ENCODE results near the gene TOMM20. TPM values are rescaled to one million over a fixed set of nuclear protein-coding genes. Genes with fewer than 3 reads are reported as not detected.
A peak's percentile ranks its signal among the peaks of the same experiment; 100 is the strongest.
"Not testable (repeated sequence)": the region's sequence is repeated elsewhere in the genome, so short reads cannot be mapped to it uniquely, and the experiment has no call there.

Gene TOMM20
- total RNA-seq, 1 donor from 2014 or later = 99.0 TPM

GRCh38 chr1:235074523-235075047, 54.1 kb downstream of the TOMM20 start:
- DNase-seq (ENCODE audit: low read depth) (peak; percentile 81), FAIRE-seq (no peak)
- TF ChIP-seq, protein P1, sequence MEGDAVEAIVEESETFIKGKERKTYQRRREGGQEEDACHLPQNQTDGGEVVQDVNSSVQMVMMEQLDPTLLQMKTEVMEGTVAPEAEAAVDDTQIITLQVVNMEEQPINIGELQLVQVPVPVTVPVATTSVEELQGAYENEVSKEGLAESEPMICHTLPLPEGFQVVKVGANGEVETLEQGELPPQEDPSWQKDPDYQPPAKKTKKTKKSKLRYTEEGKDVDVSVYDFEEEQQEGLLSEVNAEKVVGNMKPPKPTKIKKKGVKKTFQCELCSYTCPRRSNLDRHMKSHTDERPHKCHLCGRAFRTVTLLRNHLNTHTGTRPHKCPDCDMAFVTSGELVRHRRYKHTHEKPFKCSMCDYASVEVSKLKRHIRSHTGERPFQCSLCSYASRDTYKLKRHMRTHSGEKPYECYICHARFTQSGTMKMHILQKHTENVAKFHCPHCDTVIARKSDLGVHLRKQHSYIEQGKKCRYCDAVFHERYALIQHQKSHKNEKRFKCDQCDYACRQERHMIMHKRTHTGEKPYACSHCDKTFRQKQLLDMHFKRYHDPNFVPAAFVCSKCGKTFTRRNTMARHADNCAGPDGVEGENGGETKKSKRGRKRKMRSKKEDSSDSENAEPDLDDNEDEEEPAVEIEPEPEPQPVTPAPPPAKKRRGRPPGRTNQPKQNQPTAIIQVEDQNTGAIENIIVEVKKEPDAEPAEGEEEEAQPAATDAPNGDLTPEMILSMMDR (IDR thresholded peaks at IDR 0.05; ENCODE audit: insufficient read depth, low read length, severe bottlenecking) = no peak
- no peak overlapping the region for H3K4me3 ChIP-seq (ENCODE audit: low read depth, low read length)
- no peaks in the 10 kb centered on the region for H3K36me3 ChIP-seq (ENCODE audit: control insufficient read depth, insufficient read depth, low read length)
- H3K27me3 ChIP-seq (ENCODE audit: control insufficient read depth, insufficient read depth, low read length) = no peaks in the 10 kb centered on the region

- peak; percentile 40 for DNase-seq (ENCODE audit: low read depth)
- Histone ChIP-seq H3K27me3 (ENCODE audit: control insufficient read depth, insufficient read depth, low read length) (no peaks in the 10 kb centered on the region), H3K4me3 (ENCODE audit: low read depth, low read length) (no peak overlapping the region), H3K36me3 (ENCODE audit: control insufficient read depth, insufficient read depth, low read length) (no peaks in the 10 kb centered on the region)
- FAIRE-seq = no peak
- TF ChIP-seq, protein P1 (IDR thresholded peaks at IDR 0.05; ENCODE audit: insufficient read depth, low read length, severe bottlenecking) = no peak
These were observed 54.6 kb downstream of the TOMM20 start for GRCh38 chr1:235073968-235074522.

GRCh38 chr1:235073331-235073967, 55.2 kb downstream of the TOMM20 start:
- Histone ChIP-seq H3K36me3 (ENCODE audit: control insufficient read depth, insufficient read depth, low read length) (no peaks in the 10 kb centered on the region), H3K4me3 (ENCODE audit: low read depth, low read length) (no peak overlapping the region), H3K27me3 (ENCODE audit: control insufficient read depth, insufficient read depth, low read length) (no peaks in the 10 kb centered on the region)
- FAIRE-seq = no peak
- TF ChIP-seq, protein P1 (IDR thresholded peaks at IDR 0.05; ENCODE audit: insufficient read depth, low read length, severe bottlenecking) = no peak
- DNase-seq (ENCODE audit: low read depth) = peak; percentile 97

DNA sequence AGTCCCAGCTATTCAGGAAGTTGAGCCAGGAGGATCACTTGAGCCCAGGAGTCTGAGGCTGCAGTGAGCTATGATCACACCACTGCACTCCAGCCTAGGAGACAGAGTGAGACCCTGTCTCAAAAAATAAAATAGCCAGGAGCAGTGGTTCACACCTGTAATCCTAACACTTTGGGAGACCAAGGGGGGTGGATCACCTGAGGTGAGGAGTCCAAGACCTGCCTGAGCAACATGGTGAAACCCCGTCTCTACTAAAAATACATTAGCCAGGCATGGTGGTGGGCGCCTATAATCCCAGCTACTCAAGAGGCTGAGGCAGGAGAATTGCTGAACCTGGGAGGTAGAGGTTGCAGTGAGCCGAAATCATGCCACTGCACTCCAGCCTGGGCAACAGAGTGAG, 56.1 kb downstream of the TOMM20 start:
- H3K4me3 ChIP-seq (ENCODE audit: low read depth, low read length); DNase-seq (ENCODE audit: low read depth); FAIRE-seq; H3K36me3 ChIP-seq (ENCODE audit: control insufficient read depth, insufficient read depth, low read length); H3K27me3 ChIP-seq (ENCODE audit: control insufficient read depth, insufficient read depth, low read length): not testable (repeated sequence)

DNA sequence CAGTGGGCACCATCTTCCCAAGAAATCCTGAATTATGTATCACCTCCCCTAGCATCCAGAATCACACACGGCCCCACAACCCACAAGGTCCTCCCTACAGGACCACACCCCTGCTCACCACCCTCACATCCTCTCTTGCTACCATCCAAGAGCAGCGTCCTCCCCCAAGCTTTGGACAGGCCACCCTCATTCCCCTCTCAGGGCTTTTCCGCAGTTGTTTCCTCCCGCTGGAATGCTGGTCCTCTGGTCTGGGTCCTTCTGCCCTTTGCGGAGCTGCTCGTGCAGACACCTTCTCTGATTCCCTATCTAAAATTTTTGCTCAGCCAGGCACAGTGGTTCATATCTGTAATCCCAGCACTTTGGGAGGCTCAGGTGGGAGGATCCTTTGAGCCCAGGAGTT, 56.5 kb downstream of the TOMM20 start:
- Histone ChIP-seq H3K36me3 (ENCODE audit: control insufficient read depth, insufficient read depth, low read length) (no peaks in the 10 kb centered on the region), H3K27me3 (ENCODE audit: control insufficient read depth, insufficient read depth, low read length) (no peaks in the 10 kb centered on the region), H3K4me3 (ENCODE audit: low read depth, low read length) (no peak overlapping the region)
- DNase-seq (ENCODE audit: low read depth) = no peak
- no peak for FAIRE-seq
- TF ChIP-seq, protein P1 (IDR thresholded peaks at IDR 0.05; ENCODE audit: insufficient read depth, low read length, severe bottlenecking) = no peak

DNA sequence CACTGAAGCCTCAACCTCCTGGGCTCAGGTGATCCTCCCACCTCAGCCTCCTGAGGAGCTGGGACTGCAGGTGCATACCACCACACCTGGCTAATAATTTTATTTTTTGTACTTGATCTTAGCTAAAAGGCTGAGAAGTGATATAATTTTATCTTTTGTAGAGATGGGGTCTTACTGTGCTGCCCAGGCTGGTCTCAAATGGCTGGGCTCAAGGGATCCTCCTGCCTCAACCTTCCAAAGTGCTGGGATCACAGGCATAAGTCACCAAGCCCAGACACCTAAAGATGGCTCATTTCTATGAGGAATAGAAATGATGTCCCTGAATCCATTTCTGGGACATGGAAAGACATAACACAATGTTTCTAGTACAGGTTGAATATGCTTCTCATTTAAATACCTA, 57.8 kb downstream of the TOMM20 start:
- H3K27me3 ChIP-seq (ENCODE audit: control insufficient read depth, insufficient read depth, low read length) = no peaks in the 10 kb centered on the region
- DNase-seq (ENCODE audit: low read depth) (no peak), FAIRE-seq (no peak)
- H3K4me3 ChIP-seq (ENCODE audit: low read depth, low read length) = no peak overlapping the region
- H3K36me3 ChIP-seq (ENCODE audit: control insufficient read depth, insufficient read depth, low read length) = no peaks in the 10 kb centered on the region
- TF ChIP-seq, protein P1 (IDR thresholded peaks at IDR 0.05; ENCODE audit: insufficient read depth, low read length, severe bottlenecking) = no peak

All from bronchial epithelial cell (primary cell).